ENCODE results near the gene FOXP1. TPM values are rescaled to one million over a fixed set of nuclear protein-coding genes. Genes with fewer than 3 reads are reported as not detected.

The FOXP1 gene
- total RNA-seq, 1 experiment from 2014 or later = 75.3 TPM

- TF ChIP-seq, protein P1, sequence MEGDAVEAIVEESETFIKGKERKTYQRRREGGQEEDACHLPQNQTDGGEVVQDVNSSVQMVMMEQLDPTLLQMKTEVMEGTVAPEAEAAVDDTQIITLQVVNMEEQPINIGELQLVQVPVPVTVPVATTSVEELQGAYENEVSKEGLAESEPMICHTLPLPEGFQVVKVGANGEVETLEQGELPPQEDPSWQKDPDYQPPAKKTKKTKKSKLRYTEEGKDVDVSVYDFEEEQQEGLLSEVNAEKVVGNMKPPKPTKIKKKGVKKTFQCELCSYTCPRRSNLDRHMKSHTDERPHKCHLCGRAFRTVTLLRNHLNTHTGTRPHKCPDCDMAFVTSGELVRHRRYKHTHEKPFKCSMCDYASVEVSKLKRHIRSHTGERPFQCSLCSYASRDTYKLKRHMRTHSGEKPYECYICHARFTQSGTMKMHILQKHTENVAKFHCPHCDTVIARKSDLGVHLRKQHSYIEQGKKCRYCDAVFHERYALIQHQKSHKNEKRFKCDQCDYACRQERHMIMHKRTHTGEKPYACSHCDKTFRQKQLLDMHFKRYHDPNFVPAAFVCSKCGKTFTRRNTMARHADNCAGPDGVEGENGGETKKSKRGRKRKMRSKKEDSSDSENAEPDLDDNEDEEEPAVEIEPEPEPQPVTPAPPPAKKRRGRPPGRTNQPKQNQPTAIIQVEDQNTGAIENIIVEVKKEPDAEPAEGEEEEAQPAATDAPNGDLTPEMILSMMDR (conservative IDR thresholded peaks at IDR 0.05) = no peak
- Histone ChIP-seq H2BK15ac (ENCODE audit: low read depth, low read length) (no peak overlapping the region), H3K79me1 (ENCODE audit: insufficient read depth, low read depth, low read length, poor library complexity, severe bottlenecking) (no peaks in the 10 kb centered on the region), H3K9ac (ENCODE audit: extremely low read depth, insufficient read length, low read length) (no peak overlapping the region), H3K23me2 (ENCODE audit: insufficient read length, low read depth, low read length, poor library complexity, severe bottlenecking) (no peaks in the 10 kb centered on the region), H3K4me1 (ENCODE audit: insufficient read depth, low read length) (no peaks in the 10 kb centered on the region), H4K5ac (ENCODE audit: insufficient read length, low read depth, low read length) (no peak overlapping the region), H3K79me2 (ENCODE audit: insufficient read depth, low read length) (no peaks in the 10 kb centered on the region), H3K9me3 (ENCODE audit: control insufficient read depth, low read depth, low read length) (no peaks in the 10 kb centered on the region), H2BK20ac (ENCODE audit: low read depth, low read length, poor library complexity, severe bottlenecking) (no peak overlapping the region), H3K14ac (ENCODE audit: insufficient read depth, low read length) (no peak overlapping the region), H3K18ac (ENCODE audit: insufficient read length, low read depth, low read length) (no peak overlapping the region), H4K91ac (ENCODE audit: insufficient read length, low read depth, low read length) (no peak overlapping the region), H4K20me1 (ENCODE audit: control insufficient read depth, insufficient read depth, insufficient read length) (no peaks in the 10 kb centered on the region), H2AFZ (ENCODE audit: low read length) (no peak overlapping the region), H3K4me2 (ENCODE audit: insufficient read depth, insufficient read length, low read length) (no peak overlapping the region), H3K4ac (ENCODE audit: low read depth, low read length) (no peak overlapping the region), H3K27me3 (ENCODE audit: insufficient read depth, low read length) (no peaks in the 10 kb centered on the region), H3K56ac (ENCODE audit: insufficient read length, low read depth, low read length) (no peak overlapping the region), H3K27ac (ENCODE audit: insufficient read length, low read depth, low read length) (no peak overlapping the region), H2BK120ac (ENCODE audit: low read depth, low read length, poor library complexity, severe bottlenecking) (no peak overlapping the region), H4K8ac (replicated peaks; ENCODE audit: insufficient read length, low read depth, low read length) (no peak overlapping the region), H2BK5ac (ENCODE audit: insufficient read length, low read length) (no peak overlapping the region), H3T11ph (ENCODE audit: low read length) (no peak overlapping the region), H3K23ac (ENCODE audit: insufficient read length, low read depth, low read length) (no peak overlapping the region), H2AK5ac (ENCODE audit: insufficient read length, low read length) (no peak overlapping the region), H2BK12ac (ENCODE audit: insufficient read length, low read depth, low read length) (no peak overlapping the region)
- H3K27me3 Mint-ChIP-seq (ENCODE audit: low read depth) = no peaks in the 10 kb centered on the region
- no peak for DNase-seq
- H3K9me3 Mint-ChIP-seq = no peaks in the 10 kb centered on the region
- no peak overlapping the region for H3K27ac Mint-ChIP-seq
- no CpG with 5 or more reads among the region's 1 CpG for WGBS (ENCODE audit: extremely low coverage, insufficient read length, low lambda C conversion rate)
- no peak overlapping the region for H3K4me3 Mint-ChIP-seq
- peaks cover 11% of the 10 kb centered on the region in 2 experiments for H3K4me1 Mint-ChIP-seq
- H3K36me3 Mint-ChIP-seq (ENCODE audit: insufficient read depth in 1 of 3, low read depth in 3 of 3) = peaks cover 0 to 30% (median 17%) of the 10 kb centered on the region in 3 experiments; a peak in 4 of 7 replicates
These were observed 399.3 kb downstream of the FOXP1 start for GRCh38 chr3:71184252-71184651.

All from H9 (cell line).